ENCODE data around the gene TMEM86B.

- TF ChIP-seq CTCF (IDR thresholded peaks at IDR 0.05; ENCODE audit: low read length) (no peak), EZH2 (IDR thresholded peaks at IDR 0.05; ENCODE audit: borderline replicate concordance, low read length) (no peak)
Measured at GRCh38 chr19:55244004-55244680, 15.6 kb upstream of the TMEM86B start.
